Colon (tissue), 2 donors: ENCODE results near the gene ICA1.
"Not testable (repeated sequence)": the region's sequence is repeated elsewhere in the genome, so short reads cannot be mapped to it uniquely, and the experiment has no call there.

Source experiments
- FAIRE-seq: peaks from 2 replicates; lab custom pipeline; 2012; peaks lifted over from hg19 to GRCh38; lab: Jason Lieb, UNC
- donor health status: control.
- donor health status: control.

ICA1 gene

DNA sequence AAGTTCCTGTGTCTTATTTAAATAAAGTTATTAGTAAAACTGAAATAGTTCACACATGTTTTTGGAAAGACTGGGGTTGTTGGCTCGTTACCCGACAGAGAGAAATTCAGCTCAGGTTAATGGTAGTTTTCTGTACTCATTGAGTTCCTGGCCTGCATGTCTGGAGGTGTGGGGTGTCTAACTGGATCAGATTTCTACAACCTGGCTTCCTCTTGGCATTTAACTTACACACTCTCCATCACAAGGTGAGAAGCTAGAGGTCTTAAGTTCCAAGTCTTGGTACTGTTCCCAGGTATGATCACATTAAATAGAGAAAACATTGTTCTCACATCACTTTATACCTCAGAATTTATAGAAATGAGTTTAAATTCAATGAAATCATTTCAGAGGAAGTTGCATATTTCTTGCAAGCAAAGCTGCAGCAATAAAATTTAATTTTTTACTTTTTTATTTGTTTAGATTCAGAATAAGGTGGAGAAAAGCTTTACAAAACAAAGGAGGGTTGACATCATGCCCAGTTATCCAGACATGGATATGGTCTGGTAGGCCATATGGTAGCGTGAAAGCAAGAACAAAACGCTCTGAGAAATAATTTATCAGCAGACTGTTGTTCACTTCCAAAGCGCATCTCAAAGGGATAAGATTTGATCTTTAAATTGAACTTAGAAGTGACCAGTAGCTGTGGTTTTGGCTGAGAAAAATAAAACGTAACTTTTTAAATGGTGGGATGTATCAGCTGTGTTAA, 172.8 kb downstream of the ICA1 start:
- FAIRE-seq = no peak

DNA sequence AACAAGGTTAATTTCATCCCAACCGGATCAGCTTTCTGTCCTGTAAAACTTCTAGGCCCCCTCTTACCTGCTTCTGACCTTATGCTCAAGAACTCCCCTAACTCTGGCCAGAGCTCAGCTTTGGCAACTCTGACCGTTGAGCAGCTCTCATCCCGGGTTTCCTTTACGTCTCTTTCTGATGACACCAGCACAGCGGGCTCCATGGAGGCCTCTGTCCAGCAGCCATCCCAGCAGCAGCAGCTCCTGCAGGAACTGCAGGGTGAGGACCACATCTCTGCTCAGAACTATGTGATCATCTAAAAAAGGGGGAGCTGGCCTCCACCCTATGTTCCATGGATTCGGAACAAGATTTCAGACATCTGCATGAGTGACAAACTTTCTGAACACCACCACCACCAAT, 175.7 kb downstream of the ICA1 start:
- FAIRE-seq = no peak

DNA sequence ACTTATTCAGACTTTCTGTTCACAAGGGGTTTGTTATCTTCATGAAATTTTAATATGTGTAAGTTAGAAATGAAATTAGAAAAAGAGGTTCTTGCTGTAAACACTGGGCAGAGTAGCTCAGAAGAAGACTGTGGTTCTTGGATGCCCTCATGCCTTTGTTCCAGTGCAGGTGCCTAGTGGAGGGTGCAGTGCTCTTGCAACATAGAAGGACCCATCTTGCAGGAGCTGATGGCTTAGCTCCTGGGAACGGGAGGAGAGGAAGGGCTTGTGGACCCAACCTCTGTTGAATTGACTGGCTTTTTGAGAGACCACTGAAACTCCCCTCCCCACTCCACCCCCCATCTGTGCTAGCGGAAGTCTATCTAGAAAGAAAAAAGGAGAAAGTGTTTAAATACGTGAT, 176.5 kb downstream of the ICA1 start:
- no peak for FAIRE-seq

DNA sequence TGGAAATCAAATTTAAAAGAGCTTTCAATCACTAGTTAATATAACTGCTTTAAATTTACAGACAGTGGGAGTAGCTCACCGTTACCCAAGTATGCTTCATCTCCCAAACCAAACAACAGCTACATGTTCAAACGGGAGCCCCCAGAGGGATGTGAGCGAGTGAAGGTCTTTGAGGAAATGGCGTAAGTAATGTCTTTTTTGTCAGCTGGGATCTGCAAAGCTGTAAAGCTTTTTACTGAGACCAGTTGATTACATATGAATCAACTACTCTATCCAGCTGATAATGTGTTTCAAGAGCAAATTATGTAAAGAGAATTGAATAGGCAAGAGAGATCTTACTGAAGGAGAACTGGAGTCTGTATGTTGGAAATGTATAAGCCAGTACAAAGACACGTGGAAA, 177.1 kb downstream of the ICA1 start:
- no peak for FAIRE-seq

DNA sequence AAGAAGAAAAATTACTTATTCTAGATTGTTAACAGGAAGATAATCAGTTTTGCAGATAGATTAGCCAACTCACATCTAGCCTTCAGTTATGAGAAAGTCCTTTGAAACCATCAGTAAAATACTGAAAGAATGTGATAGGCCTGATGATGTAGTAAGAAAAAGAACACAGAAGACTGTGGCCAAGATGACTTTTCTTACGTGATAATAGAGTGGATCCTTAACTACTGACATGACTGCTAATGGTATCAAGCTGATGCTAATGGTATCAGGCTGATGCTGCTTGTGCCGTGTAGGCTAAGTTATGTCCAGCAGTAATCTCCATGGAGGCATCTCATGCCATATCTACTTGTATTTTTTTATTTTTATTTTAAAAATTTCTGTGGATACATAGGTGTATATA, 179.2 kb downstream of the ICA1 start:
- no peak for FAIRE-seq

DNA sequence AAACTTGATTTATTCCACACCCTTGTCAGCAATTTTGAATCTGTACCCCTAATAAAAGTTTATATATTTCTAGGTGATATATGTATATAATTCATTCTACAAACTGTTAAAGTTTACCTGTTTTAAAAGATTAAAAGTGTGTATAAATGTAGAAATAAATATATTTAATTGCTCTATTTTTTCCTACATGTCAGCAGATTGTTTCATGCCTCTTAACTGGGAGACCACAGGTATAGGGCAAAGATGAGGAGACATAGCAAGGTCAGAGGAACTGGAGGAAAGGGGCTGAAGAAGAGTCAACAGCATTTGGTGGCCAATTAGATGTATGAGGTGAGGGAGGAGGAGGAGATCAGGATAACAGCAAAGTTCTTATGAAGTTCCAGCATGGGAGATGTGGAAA, 183.5 kb downstream of the ICA1 start:
- FAIRE-seq = no peak

DNA sequence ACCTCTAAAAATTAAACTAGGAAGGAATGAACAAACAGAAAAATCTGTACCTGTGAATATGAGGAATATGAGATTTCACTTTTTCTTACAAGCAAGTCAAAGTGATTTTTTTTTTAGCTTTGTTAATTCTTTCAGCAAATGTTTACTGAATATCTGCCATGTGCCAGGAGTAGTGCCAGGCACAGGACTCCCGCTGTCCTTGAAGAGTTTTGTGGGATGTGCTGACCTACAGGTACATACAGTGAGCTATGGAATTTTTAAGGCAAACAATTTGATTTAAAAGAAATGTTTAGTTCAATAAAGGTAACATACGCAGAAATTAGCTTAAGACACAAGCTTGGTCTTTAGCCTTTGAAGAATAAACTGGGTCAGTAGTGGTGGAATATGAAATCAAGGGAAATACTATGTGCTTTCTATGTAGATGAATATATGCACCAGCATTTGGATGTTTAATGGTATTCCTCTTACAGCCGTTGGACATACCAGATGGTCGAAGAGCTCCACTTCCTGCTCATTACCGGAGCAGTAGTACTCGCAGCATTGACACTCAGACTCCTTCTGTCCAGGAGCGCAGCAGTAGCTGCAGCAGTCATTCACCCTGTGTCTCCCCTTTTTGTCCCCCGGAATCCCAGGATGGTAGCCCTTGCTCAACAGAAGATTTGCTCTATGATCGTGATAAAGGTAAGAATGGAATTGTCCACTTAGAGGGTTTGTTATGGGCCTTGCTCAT, 191.4 kb downstream of the ICA1 start:
- no peak for FAIRE-seq

DNA sequence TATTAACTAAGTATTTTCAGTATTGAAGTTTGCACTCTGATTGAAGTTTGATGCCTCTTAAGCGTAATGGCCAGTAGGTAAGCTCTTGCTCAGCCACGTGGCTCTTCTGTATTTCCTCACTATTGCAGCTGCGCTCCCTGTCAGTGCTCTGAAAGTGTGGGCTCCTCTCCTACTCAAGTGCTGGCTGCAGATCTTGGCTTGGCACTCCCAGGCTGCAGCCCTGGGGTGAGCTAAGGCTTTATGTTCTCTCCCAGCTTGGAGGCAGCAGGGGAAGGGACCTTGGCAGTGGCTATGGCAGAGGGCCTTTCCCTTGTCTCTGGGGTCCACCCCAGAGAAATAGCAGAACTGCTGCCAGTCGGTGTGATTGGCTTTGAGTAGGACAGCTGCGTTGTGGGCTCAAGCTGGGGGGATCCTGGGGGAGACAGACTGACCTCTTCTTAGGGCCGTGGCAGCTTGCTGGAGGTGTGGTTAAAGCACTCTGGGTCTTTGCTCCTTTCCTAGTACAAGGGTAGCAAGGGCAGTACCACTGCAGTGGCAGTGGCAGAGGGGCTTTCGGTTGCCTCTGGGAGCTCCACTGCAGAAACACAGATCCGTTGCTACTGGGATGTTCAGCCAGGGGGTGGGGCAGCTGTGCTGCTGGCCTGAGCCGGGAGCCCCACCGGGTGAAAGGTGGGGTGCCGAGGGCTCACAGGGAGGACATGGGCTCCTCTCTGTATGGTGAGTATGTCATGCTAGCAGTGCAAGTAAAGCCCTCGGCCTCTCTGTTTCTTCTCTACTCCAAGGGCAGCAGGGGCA, 192.9 kb downstream of the ICA1 start:
- no peak for FAIRE-seq

DNA sequence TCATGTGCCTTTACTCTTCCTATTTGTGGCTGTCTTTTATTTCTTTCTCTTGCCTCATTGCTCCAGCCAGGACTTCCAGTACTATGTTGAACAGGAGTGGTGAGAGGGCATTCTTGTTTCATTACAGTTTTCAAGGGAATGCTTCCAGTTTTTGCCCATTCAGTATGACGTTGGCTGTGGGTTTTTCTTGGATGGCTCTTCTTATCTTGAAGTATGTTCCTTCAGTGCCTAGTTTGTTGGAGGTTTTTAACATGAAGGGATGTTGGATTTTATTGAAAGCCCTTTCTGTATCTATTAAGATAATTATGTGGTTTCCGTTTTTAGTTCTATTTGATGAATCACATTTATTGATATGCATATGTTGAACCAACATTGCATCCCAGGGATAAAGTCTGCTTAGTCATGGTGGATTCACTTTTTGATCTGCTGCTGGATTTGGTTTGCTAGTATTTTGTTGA, 196.6 kb downstream of the ICA1 start:
- no peak for FAIRE-seq

DNA sequence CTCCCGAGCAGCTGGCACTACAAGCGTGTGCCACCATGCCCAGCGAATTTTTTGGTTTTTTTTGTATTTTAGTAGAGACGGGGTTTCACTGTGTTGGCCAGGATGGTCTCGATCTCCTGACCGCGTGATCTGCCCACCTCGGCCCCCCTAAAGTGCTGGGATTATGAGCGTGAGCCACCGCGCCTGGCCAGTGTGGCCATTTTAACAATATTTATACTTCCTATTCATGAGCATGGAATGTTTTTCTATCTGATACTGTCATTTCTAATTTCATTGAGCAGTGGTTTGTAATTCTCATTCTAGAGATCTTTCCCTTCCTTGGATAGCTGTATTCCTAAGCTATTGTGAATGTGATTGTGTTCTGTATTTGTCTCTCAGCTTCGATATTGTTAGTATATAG, 197.1 kb downstream of the ICA1 start:
- no peak for FAIRE-seq

DNA sequence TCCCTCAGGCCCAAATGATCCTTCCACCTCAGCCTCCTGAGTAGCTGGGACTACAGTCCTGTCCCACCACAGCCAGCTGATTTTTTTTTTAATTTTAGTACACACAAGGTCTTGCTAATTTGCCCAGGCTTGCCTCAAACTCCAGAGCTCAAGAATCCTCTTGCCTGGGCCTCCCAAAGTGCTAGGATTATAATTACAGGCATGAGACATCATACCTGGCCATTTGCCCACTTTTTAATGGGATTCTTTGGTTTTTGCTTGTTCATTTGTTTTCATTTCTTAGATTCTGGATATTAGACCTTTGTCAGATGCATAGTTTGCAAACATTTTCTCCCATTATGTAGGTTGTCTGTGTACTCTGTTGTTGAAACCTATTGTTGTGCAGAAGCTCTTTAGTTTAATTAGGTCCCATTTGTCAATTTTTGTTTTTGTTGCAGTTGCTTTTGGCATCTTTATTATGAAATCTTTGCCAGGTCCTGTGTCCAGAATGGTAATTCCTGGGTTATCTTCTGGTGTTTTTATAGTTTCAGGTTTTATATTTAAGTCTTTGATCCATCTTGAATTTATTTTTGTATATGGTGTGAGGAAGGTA, 198.2 kb downstream of the ICA1 start:
- FAIRE-seq = no peak

DNA sequence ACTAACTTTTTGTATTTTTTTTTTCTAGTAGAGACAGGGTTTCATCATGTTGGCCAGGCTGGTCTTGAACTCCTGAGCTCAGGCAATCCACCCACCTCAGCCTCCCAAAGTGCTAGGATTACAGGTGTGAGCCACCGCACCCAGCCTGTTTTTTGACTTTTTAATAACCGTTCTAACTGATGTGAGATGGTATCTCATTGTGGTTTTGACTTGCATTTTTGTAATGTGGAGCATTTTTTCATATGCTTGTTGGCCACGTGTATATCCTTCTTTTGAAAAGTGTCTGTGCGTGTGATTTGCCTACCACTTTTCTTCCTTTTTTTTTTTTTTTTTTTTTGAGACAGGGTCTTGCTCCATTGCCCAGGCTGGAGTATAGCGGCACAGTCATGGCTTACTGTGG, 198.7 kb downstream of the ICA1 start:
- FAIRE-seq = not testable (repeated sequence)
